ENCODE results near the gene ADCY10.
A peak's percentile ranks its signal among the peaks of the same experiment; 100 is the strongest.

ADCY10 gene, protein sequence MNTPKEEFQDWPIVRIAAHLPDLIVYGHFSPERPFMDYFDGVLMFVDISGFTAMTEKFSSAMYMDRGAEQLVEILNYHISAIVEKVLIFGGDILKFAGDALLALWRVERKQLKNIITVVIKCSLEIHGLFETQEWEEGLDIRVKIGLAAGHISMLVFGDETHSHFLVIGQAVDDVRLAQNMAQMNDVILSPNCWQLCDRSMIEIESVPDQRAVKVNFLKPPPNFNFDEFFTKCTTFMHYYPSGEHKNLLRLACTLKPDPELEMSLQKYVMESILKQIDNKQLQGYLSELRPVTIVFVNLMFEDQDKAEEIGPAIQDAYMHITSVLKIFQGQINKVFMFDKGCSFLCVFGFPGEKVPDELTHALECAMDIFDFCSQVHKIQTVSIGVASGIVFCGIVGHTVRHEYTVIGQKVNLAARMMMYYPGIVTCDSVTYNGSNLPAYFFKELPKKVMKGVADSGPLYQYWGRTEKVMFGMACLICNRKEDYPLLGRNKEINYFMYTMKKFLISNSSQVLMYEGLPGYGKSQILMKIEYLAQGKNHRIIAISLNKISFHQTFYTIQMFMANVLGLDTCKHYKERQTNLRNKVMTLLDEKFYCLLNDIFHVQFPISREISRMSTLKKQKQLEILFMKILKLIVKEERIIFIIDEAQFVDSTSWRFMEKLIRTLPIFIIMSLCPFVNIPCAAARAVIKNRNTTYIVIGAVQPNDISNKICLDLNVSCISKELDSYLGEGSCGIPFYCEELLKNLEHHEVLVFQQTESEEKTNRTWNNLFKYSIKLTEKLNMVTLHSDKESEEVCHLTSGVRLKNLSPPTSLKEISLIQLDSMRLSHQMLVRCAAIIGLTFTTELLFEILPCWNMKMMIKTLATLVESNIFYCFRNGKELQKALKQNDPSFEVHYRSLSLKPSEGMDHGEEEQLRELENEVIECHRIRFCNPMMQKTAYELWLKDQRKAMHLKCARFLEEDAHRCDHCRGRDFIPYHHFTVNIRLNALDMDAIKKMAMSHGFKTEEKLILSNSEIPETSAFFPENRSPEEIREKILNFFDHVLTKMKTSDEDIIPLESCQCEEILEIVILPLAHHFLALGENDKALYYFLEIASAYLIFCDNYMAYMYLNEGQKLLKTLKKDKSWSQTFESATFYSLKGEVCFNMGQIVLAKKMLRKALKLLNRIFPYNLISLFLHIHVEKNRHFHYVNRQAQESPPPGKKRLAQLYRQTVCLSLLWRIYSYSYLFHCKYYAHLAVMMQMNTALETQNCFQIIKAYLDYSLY (N-terminal part only)

GRCh38 chr1:167913895-167914496, at the start of gene ADCY10:
Gene ADCY10, minus strand, starts transcription at chr1:167914134. Its CDS starts 8,994 bp downstream, at chr1:167905140.
- no peak within 1 kb of the TSS for H3K27ac Mint-ChIP-seq
- ATAC-seq (replicated peaks) (no peak), DNase-seq (no peak)
- peaks cover 0 to 1% of the 10 kb centered on the region in 2 donors for H3K4me1 Mint-ChIP-seq
- peaks cover 6 to 7% of the 10 kb centered on the region in 2 donors for H3K9me3 Mint-ChIP-seq
- no peaks in the 10 kb centered on the region for H3K27me3 Mint-ChIP-seq
- H3K36me3 Mint-ChIP-seq, result peaks cover 20% of the 10 kb centered on the region in 2 donors
- H3K4me3 Mint-ChIP-seq, result no peak within 1 kb of the TSS

DNA sequence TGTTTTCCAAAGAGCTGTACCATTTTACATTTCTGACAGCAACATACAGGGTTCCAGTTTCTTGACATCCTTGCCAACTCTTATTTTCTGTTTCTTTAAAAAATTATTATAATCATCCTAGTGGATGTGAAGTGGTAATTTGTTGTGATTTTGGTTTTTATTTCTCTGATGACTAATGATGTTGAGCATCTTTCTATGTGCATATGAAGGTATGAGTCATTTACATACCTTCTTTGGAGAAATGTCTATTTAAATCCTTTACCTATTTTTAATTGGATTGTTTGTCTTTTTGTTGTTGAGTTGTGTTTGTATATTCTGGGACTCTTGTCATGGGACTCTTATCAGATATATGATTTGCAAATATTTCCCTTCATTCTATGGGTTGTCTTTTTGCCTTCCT, 43.8 kb upstream of the ADCY10 start:
- Mint-ChIP-seq H3K4me1 (peaks cover 4 to 10% of the 10 kb centered on the region in 2 donors), H3K27me3 (no peaks in the 10 kb centered on the region), H3K4me3 (no peak overlapping the region), H3K36me3 (peaks cover 31 to 56% of the 10 kb centered on the region in 2 donors), H3K9me3 (no peaks in the 10 kb centered on the region), H3K27ac (no peak overlapping the region)
- DNase-seq (no peak), ATAC-seq (replicated peaks) (no peak)

DNA sequence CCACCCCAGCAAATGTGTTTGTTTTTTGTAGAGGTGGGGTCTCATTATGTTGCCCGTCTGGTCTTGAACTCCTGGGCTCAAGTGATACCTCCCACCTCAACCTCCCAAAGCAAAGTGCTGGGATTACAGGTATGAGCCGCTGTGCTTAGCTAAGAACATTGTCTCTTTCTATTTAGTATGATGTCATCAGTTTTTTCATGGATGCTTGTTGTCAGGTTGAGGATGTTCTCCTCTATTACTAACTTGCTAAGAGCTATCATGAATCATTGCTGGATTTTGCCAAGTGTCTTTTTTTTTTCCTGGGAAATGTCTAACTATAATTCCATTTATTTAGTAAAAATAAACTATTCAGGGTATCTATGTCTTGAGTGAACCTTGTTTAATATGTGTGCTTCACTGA, 42.0 kb upstream of the ADCY10 start:
- Mint-ChIP-seq H3K4me3 (no peak overlapping the region), H3K36me3 (peaks cover 27 to 46% of the 10 kb centered on the region in 2 donors), H3K27me3 (no peaks in the 10 kb centered on the region), H3K27ac (peak overlapping the region; percentile 6), H3K9me3 (no peaks in the 10 kb centered on the region), H3K4me1 (peaks cover 0 to 6% of the 10 kb centered on the region in 2 donors)
- ATAC-seq (replicated peaks) (no peak), DNase-seq (no peak)

DNA sequence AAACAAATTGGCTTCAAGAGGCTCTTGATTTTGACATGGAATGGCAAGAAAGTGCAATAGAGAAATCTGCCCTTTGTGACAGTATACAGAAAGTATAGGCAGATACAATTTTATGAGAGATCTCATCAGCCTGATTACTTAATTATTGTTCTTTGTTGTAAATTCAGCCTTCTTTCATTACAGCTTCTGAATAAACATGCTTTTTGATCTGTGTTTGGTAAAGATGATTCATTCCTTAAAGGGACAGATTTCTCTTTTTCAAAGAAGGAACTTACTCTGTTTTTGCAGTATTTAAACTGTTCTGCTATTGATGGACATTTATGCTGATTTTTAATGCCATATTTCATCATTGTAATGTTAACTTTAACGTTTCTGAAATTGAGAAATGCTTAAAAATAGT, 36.6 kb upstream of the ADCY10 start:
- ATAC-seq (replicated peaks) (no peak), DNase-seq (no peak)
- Mint-ChIP-seq H3K36me3 (peaks cover 27 to 44% of the 10 kb centered on the region in 2 donors), H3K4me3 (no peak overlapping the region), H3K27ac (no peak overlapping the region), H3K9me3 (no peaks in the 10 kb centered on the region), H3K27me3 (no peaks in the 10 kb centered on the region), H3K4me1 (peaks cover 16 to 31% of the 10 kb centered on the region in 2 donors)

DNA sequence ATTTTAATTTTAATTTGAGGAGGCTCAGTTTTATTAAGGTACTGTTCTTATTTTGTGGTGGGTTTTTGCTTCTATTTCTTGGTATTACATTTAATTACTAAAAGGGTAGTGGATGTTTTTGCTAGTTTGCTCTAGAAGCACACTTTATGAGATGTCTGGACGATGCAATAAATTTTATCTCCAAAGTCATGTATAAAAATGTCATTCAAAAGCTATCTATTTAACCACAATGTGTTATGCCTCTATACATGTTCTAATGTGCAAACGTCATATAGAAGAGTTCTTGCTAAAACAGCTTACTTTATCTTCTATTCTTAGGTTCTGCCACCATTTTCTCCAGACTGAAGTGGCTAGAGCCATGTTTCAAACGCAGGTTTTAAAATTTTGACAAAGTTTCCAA, 35.9 kb upstream of the ADCY10 start:
- DNase-seq, result no peak
- H3K27ac Mint-ChIP-seq, result no peak overlapping the region
- no peak overlapping the region for H3K4me3 Mint-ChIP-seq
- ATAC-seq (replicated peaks), result no peak
- peaks cover 28 to 44% of the 10 kb centered on the region in 2 donors for H3K36me3 Mint-ChIP-seq
- peaks cover 2 to 4% of the 10 kb centered on the region in 2 donors for H3K9me3 Mint-ChIP-seq
- no peaks in the 10 kb centered on the region for H3K27me3 Mint-ChIP-seq
- H3K4me1 Mint-ChIP-seq, result peaks cover 18 to 38% of the 10 kb centered on the region in 2 donors

DNA sequence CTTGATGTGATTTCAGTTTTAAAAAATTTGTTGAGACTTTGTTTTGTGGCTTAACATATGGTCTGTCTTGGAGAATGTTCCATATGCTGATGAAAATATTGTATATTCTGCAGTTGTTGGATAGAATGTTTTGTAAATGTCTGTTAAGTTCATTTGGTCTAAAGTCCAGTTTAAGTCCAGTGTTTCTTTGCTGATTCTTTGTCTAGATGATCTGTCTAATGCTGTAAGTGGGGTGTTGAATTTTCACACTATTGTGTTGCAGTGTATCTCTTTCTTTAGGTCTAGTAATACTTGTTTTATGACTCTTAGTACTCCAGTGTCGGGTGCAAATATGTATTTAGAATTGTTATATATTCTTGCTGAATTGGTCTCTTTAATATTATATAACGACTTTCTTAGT, 33.8 kb upstream of the ADCY10 start:
- Mint-ChIP-seq H3K36me3 (peaks cover 31 to 43% of the 10 kb centered on the region in 2 donors), H3K4me1 (peaks cover 23 to 44% of the 10 kb centered on the region in 2 donors), H3K27ac (no peak overlapping the region), H3K9me3 (peaks cover 5 to 7% of the 10 kb centered on the region in 2 donors), H3K27me3 (no peaks in the 10 kb centered on the region), H3K4me3 (no peak overlapping the region)
- DNase-seq (no peak), ATAC-seq (replicated peaks) (no peak)

DNA sequence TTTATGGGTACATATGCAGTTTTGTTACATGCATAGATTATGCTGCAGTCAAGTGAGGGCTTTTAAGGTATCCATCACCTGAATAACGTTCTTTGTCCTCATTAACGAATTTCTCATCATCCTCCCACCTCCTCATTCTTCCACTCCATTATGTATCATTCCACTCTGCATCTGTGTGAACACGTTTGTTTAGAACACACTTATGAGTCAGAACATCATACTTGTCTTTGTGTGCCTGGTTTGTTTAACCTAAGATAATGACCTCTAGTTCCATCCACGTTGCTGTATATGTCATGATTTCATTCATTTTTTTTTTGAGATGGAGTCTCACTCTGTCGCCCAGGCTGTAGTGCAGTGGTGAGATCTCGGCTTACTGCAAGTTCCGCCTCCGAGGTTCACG, 29.6 kb upstream of the ADCY10 start:
- Mint-ChIP-seq H3K27ac (no peak overlapping the region), H3K9me3 (peaks cover 5 to 7% of the 10 kb centered on the region in 2 donors), H3K4me3 (no peak overlapping the region), H3K4me1 (peaks cover 23 to 41% of the 10 kb centered on the region in 2 donors), H3K27me3 (no peaks in the 10 kb centered on the region), H3K36me3 (peaks cover 24 to 33% of the 10 kb centered on the region in 2 donors)
- DNase-seq (no peak), ATAC-seq (replicated peaks) (no peak)

- Mint-ChIP-seq H3K4me3 (no peak overlapping the region), H3K4me1 (peaks cover 13 to 28% of the 10 kb centered on the region in 2 donors), H3K36me3 (peaks cover 18 to 20% of the 10 kb centered on the region in 2 donors), H3K9me3 (peaks cover 5 to 6% of the 10 kb centered on the region in 2 donors), H3K27ac (no peak overlapping the region), H3K27me3 (no peaks in the 10 kb centered on the region)
- ATAC-seq (replicated peaks) (no peak), DNase-seq (no peak)
These were observed 26.3 kb upstream of the ADCY10 start for GRCh38 chr1:167940264-167940663.

DNA sequence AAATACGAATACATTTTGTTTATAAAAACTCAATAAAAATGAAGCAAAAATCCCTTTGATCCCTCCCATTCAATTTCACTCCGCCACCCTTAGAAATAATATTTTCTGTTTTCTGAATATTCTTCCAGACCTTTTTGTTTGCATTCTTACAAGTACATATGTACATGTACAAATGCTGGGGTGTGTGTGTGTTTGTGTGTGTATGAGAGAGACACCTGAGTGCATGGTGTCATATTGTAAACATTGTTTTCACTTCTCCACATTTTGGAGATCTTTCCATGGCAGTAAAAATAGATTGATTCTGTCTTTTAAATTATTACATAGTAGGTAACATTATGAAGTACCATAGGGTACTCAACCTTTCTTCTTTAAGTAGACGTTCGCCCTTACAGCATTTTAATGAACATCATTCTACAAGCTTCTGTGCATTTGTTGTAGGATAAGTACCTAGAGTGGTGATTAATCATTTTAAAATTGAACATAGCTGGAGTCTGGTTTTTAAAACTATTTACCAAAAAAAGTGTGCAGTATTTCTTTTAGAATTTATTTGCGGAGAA, 24.2 kb upstream of the ADCY10 start:
- H3K27ac Mint-ChIP-seq, result peak overlapping the region; percentile 84
- peak overlapping the region; percentile 88 to 96 for H3K4me3 Mint-ChIP-seq
- no peaks in the 10 kb centered on the region for H3K27me3 Mint-ChIP-seq
- H3K36me3 Mint-ChIP-seq, result peaks cover 3 to 4% of the 10 kb centered on the region in 2 donors
- no peak for ATAC-seq (replicated peaks)
- H3K9me3 Mint-ChIP-seq, result no peaks in the 10 kb centered on the region
- no peak for DNase-seq
- H3K4me1 Mint-ChIP-seq, result peaks cover 10 to 35% of the 10 kb centered on the region in 2 donors

GRCh38 chr1:167937709-167938010, 23.7 kb upstream of the ADCY10 start:
- H3K27ac Mint-ChIP-seq, result peak overlapping the region; percentile 100
- H3K27me3 Mint-ChIP-seq, result no peaks in the 10 kb centered on the region
- H3K4me1 Mint-ChIP-seq, result peaks cover 11 to 35% of the 10 kb centered on the region in 2 donors
- DNase-seq, result no peak
- H3K4me3 Mint-ChIP-seq, result peak overlapping the region; percentile 88 to 96
- no peak for ATAC-seq (replicated peaks)
- H3K36me3 Mint-ChIP-seq, result peaks cover 3% of the 10 kb centered on the region in 2 donors
- H3K9me3 Mint-ChIP-seq, result no peaks in the 10 kb centered on the region

DNA sequence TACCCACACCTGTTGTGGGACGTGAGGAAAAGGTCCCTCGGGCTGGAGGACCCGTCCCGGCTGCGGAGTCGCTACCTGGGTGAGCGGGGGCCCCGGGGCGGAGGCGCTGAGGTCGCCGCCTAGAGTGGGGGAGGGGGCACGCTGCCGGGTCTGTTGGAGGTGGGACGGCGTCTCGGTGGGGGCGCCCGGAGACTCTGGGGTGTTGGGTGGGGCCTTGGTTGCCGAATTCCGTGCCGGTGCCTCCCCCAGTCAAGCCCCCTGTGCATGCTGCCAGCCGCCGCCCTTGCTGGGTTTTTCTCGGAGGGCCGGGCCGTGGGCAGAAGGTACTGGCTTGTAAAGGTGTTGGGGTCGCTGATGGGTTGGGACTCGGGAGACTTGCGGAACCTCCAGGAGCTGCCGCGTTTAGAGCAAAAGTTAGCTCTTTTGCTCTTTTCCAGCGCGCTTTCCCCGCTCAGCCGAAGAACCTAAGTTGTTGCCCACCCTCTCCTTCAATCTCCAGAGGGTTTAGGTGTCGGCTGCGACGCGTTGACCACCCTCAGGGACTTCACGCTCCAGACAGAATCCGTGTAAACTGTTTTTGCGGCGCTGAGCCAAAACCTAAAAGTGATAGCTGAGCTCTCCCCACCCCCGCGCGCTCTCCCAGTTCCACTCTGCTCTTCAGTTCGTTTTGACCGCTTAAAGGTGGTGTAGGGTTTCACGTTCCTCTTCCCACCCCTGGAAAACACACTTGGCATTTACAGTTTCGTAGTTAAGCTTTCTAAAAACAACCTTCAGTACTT, 23.2 kb upstream of the ADCY10 start, which contains the start of gene MPC2:
MPC2 (minus strand) TSS at position 143 of the 779 bp plus-strand sequence. CDS start 1,231 bp downstream, outside the sequence.
- DNase-seq (peak; percentile 65), ATAC-seq (replicated peaks) (peak; percentile 26 to 39)
- Mint-ChIP-seq H3K4me3 (peak within 1 kb of the TSS; percentile 88 to 96), H3K4me1 (peaks cover 11 to 35% of the 10 kb centered on the region in 2 donors), H3K27me3 (no peaks in the 10 kb centered on the region), H3K36me3 (peaks cover 1 to 3% of the 10 kb centered on the region in 2 donors), H3K27ac (peak within 1 kb of the TSS; percentile 100), H3K9me3 (no peaks in the 10 kb centered on the region)

DNA sequence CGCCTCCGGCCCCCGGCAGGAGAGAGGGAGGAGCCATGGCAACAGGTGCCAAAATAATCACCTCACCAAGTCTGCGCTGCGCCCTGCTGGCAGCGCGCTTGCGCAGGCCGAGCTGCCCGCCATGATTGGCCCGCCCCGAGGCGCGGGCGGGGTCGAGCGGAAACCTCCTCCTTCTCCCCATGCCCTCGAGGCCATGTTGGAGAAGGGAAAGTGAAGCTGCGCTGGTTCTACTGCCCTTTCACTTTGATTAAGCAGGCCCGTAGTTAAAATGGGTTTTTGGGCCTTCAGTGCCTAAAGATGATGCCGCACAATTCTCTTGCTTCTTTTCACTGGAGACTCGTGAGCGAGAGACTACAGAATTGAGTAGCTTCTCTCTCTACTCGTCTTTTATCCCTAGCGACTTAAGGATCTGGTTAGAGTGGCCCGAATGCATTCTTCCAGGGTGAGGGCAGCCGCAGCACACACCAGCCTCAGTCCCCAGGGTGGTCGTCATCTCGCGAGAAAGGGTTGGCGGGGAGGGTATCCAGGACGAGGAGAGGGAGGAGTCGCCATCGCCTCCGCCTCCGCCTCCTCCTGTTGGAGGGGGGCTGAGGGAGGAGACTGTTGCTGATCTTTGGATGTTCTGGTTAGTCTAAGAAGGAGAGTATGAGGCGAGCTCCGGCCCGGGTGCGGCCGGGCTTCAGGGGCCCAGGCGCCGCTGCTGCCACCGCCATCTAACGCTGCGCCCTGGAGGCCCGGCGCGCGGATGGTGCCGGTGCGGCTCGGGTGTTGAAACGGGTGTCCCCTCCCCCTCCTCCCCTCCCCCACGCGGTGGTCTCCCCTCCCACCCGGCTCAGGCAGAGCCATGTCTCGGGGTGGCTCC, 22.4 kb upstream of the ADCY10 start, which contains the start of gene DCAF6:
DCAF6 (plus strand) TSS at position 616 of the 862 bp plus-strand sequence; CDS start at position 845, 229 bp downstream.
- peaks cover 11 to 28% of the 10 kb centered on the region in 2 donors for H3K4me1 Mint-ChIP-seq
- DNase-seq (peak; percentile 98), ATAC-seq (replicated peaks) (peak; percentile 75 to 81)
- peaks cover 1 to 3% of the 10 kb centered on the region in 2 donors for H3K36me3 Mint-ChIP-seq
- H3K27ac Mint-ChIP-seq, result peak within 1 kb of the TSS; percentile 100
- peak within 1 kb of the TSS; percentile 88 to 96 for H3K4me3 Mint-ChIP-seq
- no peaks in the 10 kb centered on the region for H3K27me3 Mint-ChIP-seq
- no peaks in the 10 kb centered on the region for H3K9me3 Mint-ChIP-seq

All from stimulated activated naive B cell treated with anti-CD40 and anti-IgM and Interleukin-4, amounts not matched to agents 10 μg/mL and 1 μg/mL and 100 μg/mL, for 72 hours (primary cell).